Left colon (tissue), 2 donors: Measurements from ENCODE around the gene TBCCD1. TPM values are rescaled to one million over a fixed set of nuclear protein-coding genes. Genes with fewer than 3 reads are reported as not detected.

ENCODE experiments used
- ATAC-seq: fragments of 200-7000 bp; cut with Tn5 transposase; one replicate; pipeline ENCODE4 v1.9.1; 2020; ENCODE audit warnings: mild to moderate bottlenecking, moderate library complexity
- DNase-seq, 2 donors: peaks; one replicate each; pipeline ENCODE4 v3.0.0-alpha.2; 2020
- intact Hi-C, 2 donors: fragments of 100-400 bp; cut with DNase I in 1 of 2; cut with micrococcal nuclease in 1 of 2; formaldehyde crosslinking; loops; one replicate each; pipeline versions ENCODE4 v1.11.2 to v1.14.0; 2022; cut with DNase I, micrococcal nuclease
- long read RNA-seq: library from polyadenylated mRNA; unstranded; transcript quantifications from one replicate; pipeline ENCODE4 v2.0.0, GENCODE V29; 2021
- total RNA-seq, 2 donors: library from RNA; stranded (reverse); fragmentation: NEBNext Ultra II Directional; extraction: Animal tissue kit (Norgen Biotek cat#: 25700); gene quantifications; one replicate each; pipeline ENCODE4 v1.2.1, GENCODE V29; 2021
- donor health status: DM: no; HTN: no; CAD: no.
- donor health status: DM: yes; HTN: yes; CAD: no.

TBCCD1 gene
- total RNA-seq = 10 to 100 TPM; 10.0 to 10.7 TPM
- long read RNA-seq, transcript TBCCD1-201 (8 exons, 2,441 nt) = major isoform, 26 of 30 reads
- long read RNA-seq, partial matches to known transcripts = 2 of 30 reads
- long read RNA-seq, other reads (novel, unspliced or antisense) = 2 of 30 reads

- DNase-seq (peak; percentile 91), ATAC-seq (peak; percentile 76)
- intact Hi-C loops = no loop called here
Observed at GRCh38 chr3:186567072-186567921, at the start of gene TBCCD1. TSS of gene TBCCD1 (minus strand) at chr3:186567339. CDS start at chr3:186564329, 3,010 bp downstream.

DNA sequence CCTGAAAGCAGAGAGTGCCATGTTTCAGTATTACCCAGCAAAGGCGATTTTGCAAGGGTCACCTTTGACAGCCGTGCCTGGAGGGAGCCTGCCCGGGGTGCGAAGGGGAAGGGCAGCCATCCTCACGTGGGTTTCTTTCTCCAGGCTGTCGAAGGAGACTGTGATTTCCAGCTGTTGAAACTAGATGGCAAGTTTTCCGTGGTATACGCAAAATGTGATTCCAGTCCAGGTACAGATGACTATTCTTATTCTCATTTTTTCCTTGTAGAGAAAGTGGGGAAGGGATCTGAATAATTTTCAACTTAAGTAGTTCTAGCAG, 49.1 kb upstream of the TBCCD1 start:
- ATAC-seq (no peak), DNase-seq (no peak)
- intact Hi-C loops = loop anchor here (5.0 to 10.0 kb wide), 3 partner anchors 206 to 1099 kb away; no protein-coding TSS in a partner anchor

DNA sequence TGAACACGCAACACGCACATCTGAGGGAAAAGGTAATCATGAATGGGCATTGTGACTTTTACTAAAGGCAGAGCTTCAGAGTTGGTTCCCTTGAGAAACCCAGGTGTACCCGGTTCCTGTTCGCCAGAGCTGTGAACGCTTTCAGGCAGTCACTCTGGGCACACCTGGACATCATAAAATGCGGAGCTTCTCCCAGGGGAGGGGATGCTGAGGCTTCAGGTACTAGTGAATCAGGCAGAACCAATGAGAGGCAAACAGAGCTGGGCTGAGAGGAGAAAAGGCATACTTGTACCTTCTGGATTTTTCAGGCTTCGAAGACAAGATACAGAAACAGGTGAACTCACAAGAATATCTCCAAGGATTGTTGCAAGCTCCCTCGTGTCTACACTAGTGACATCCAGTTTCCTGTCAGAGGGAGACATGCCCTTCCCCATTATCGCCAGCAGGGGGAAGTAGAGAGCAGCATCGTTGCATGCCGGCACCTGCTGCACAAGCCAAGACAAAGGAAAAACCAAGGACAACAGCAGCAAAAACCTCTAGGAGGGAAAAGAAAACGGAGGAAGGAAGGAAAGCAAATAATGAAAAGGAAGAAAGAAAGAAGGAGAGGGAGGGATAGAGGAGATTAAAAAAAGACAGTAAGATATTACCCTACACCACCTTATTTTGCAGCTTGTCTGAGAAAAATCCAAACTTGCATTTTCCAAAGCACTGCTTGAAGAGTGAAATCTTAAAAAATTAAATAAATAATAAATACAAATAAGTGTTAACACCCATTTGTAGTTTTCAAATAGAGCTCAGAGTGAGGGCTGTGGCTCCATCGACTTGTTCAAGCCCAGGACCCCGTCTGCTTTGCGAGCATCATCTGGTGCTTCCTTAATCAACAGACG, 47.7 kb upstream of the TBCCD1 start:
- intact Hi-C loops = loop anchor here (5.0 to 10.0 kb wide), 3 partner anchors 207 to 1100 kb away; no protein-coding TSS in a partner anchor
- DNase-seq = peak; percentile 48 to 74
- ATAC-seq = peak; percentile 82

DNA sequence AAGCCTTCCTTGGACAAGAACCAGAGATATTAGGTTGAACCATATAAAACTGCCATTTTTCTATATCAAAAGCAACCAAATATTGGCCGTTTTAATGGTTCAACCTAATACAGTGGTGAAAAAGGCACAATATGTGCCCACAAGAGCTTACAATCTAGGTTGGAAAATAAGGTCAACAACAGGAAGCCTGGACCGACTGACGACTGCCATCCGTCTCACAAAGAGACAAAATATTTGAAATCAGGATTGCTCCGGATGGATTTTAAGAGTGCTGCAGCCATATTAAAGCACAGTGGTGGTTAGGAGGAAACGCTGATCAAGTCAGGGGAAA, 47.1 kb upstream of the TBCCD1 start:
- intact Hi-C loops = loop anchor here (10.0 kb wide), 2 partner anchors 211 to 1101 kb away; no protein-coding TSS in a partner anchor
- ATAC-seq (no peak), DNase-seq (no peak)

DNA sequence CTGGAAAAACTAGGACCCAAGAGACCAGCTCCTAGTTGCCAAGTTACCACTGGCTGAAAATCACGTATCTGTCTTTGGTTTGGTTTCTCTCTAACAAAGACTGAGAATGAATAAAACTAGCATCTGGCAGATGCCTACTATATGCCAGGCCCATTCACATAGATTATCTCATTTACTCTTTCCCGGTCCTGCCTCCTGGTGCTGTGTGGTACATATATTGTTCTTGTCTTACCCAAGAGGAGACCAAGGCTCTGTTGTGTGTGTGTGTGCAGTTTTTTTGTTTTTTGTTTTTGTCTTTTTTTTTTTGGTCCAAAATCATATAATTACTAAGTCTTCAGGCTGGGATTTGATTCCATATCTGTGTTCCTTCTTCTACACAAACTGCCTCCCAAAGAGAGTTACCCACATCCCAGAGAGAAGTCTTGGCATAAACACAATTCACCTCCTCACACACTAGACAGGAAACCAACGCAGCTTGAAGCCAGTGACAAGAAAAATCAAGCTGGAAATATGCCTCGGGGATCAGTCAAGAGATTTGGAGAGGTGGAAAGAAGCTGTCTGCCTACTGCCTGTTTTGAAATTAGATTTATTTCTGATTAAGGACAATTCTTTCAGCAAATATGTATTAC, 46.6 kb upstream of the TBCCD1 start:
- DNase-seq (no peak), ATAC-seq (no peak)
- intact Hi-C loops = loop anchor here (10.0 kb wide), 2 partner anchors 211 to 1101 kb away; no protein-coding TSS in a partner anchor

- DNase-seq (no peak), ATAC-seq (no peak)
- intact Hi-C loops = loop anchor here (10.0 kb wide), 2 partner anchors 212 to 1102 kb away; no protein-coding TSS in a partner anchor
Observed at GRCh38 chr3:186612721-186613636, 45.8 kb upstream of the TBCCD1 start, which contains the start of gene AHSG. TSS of gene AHSG (plus strand) at chr3:186613060. CDS start at chr3:186613142, 82 bp downstream.

GRCh38 chr3:186612065-186612464, 44.9 kb upstream of the TBCCD1 start:
- intact Hi-C loops = loop anchor here (10.0 kb wide), 2 partner anchors 213 to 1103 kb away; no protein-coding TSS in a partner anchor
- ATAC-seq (no peak), DNase-seq (no peak)

- intact Hi-C loops = no loop called here
- ATAC-seq = peak; percentile 76
Observed at GRCh38 chr3:186609247-186609868, 42.2 kb upstream of the TBCCD1 start.

DNA sequence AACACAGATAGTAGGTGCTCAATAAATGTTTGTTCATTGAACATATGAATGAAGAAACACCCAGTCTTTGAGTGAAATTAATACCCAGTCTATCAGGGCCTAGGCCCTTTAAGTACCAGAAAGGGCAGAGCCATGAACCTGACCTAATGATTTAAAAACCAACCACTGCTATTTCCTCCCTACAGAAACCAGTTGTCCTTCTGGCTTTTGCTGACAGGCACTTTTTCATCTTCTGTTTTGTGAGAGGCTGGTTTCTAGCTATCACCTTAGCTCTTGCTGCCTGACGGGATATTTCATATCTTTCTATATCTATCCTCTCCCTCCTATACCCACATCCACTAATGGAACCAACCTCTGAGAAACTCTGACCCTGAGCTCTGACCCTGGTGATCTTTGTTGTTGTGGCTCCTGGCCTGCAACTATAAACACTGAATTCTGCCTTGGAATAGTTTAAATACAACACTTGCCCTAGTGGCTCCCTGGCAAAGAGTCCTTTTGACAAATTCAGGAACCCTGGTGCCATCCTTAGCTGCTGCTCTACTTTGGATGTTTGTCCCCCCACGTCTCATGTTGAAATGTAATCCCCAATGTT, 41.6 kb upstream of the TBCCD1 start:
- intact Hi-C loops = no loop called here
- no peak for ATAC-seq
- no peak for DNase-seq

More at GRCh38 chr3:186609247-186609868, 42.2 kb upstream of the TBCCD1 start:
- peak in 1 of 2 donors; percentile 14 for DNase-seq

- DNase-seq (no peak), ATAC-seq (no peak)
- intact Hi-C loops = no loop called here
Observed at GRCh38 chr3:186605561-186606545, 38.7 kb upstream of the TBCCD1 start.

GRCh38 chr3:186605078-186605477, 37.9 kb upstream of the TBCCD1 start:
- ATAC-seq (no peak), DNase-seq (no peak)
- intact Hi-C loops = no loop called here

- intact Hi-C loops = no loop called here
- ATAC-seq = no peak
- no peak for DNase-seq
Observed at GRCh38 chr3:186603159-186603558, 36.0 kb upstream of the TBCCD1 start.

- no peak for DNase-seq
- intact Hi-C loops = no loop called here
- no peak for ATAC-seq
Observed at GRCh38 chr3:186600896-186601295, 33.8 kb upstream of the TBCCD1 start.

DNA sequence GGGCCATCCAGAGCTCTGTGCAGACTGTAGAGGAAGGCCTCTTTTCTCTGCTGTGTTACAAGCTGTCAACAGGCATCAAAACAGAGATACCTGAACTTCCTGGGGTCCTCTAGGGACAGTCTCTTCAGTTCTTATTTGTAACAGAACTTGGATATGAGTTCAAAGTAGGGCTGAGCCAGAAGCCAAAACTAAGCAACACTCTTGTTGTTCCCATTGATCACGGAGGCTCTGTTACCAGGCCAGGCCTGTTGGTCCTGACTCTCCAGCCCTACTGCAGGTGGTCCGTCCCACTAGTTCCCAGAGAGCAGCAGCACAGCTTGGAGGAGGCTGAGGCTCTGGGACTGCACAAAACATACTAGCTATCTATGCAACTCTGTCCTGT, 32.6 kb upstream of the TBCCD1 start:
- DNase-seq (no peak), ATAC-seq (no peak)
- intact Hi-C loops = no loop called here

DNA sequence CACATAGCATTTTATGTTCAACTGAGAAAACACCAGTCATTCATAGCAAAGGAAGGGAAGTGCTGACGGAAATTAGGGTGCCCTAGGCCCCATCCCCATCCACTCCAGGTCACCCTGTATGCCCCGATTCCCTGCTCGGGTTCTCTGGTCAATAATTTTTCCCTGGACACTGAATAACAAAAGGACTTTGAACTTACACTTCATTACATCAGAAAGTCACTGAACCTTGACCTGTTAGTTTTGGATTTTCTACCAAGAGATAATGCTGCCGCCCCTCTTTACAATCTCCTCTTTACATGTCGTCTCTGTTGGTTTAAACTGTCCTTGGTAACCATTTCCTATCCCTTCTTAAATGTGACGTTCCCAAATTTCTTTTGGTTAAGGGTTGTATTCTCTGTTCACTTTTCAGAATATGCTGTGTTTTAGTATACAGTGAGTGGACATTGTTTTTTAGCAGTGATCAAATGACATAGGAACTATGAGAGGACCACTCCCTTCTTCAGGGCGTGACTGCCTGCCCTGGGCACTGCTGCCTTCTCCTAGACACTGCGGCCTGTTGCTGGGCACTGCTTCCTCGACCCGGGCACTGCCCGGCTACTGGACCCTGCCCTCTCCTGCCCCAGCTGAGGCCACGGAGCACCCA, 32.1 kb upstream of the TBCCD1 start:
- intact Hi-C loops = no loop called here
- DNase-seq (peak in 1 of 2 donors; percentile 13), ATAC-seq (peak; percentile 95)
